Right renal pelvis (tissue), 4 donors: ENCODE results near the gene ARID1B. TPM values are rescaled to one million over a fixed set of nuclear protein-coding genes. Genes with fewer than 3 reads are reported as not detected.
A peak's percentile ranks its signal among the peaks of the same experiment; 100 is the strongest.

ENCODE experiments used
- DNase-seq, 4 donors: peaks; one replicate each; pipeline ENCODE4 v3.0.0-alpha.2; 2013; ENCODE audit warnings: low read depth in 4 of 4, low spot score in 3 of 4, missing footprints in 1 of 4
- polyA plus RNA-seq, 4 donors: library from polyadenylated mRNA; unstranded; fragments of 120-200 nt; gene quantifications; one replicate each; pipeline ENCODE4 v1.2.1, GENCODE V29; 2013; ENCODE audit not compliant: insufficient read length in 4 of 4

ARID1B gene
- polyA plus RNA-seq, 4 donors = 64.5 to 84.5 (median 70.6) TPM

DNA sequence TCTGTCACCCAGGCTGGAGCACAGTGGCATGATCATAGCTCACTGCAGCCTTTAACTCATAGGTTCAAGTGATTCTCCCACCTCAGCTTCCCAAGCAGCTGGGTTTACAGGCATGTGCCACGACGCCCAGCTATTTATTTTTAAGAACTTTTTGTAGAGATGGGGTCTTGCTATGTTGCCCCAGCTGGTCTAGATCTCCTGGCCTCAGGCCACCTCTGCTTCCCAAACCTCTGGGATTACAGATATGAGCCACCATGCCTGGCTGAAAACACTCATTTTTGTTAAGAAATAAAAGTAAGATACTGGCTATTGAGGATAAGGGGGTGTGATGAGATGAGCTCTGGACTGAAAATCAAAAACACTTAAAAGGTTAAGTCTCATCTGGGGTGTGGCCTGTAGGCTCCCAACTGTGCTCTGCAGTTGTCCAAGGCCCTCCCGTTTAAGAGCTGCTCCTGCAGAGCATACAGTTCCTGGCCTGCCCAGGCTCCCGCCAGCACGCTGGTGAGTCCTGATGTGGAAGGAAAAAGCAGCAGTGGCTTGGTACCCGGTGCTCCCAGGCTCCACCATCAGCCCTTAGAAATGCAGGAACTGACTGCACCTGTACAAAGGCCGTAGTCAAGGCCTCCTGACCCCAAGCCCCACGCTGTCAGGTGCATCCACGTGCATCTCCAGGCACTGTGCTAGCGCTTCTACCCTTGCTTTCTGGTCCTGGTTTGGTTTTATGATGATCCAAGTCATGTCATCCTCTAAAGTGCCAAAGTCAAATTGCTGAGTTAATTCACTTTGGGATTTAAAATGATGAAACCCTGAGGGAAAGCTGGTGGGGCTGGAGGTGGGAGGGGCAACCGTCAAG is 434.7 kb downstream of the ARID1B start:
- DNase-seq = no peak

DNA sequence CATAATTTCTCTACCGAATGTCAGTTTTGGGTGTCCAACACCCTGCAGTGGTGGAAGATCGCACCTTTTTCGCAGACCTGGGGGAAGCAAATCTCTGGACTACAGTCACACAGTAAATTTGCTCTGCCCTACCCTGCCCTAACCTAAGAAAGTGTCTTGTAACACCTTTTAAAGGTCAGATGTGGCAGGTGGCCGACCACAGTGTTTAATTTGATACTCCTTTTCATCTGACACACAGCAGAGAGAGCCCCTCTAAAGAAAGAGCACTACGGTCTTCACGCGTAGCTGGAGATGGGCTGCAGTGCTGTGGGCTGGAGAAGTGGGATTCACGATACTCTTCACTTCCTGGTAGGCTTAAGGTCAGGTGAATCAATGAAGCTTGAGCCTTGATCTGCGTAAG is 436.2 kb downstream of the ARID1B start:
- DNase-seq = no peak

GRCh38 chr6:157213907-157214565 is 436.9 kb downstream of the ARID1B start:
- no peak for DNase-seq

DNA sequence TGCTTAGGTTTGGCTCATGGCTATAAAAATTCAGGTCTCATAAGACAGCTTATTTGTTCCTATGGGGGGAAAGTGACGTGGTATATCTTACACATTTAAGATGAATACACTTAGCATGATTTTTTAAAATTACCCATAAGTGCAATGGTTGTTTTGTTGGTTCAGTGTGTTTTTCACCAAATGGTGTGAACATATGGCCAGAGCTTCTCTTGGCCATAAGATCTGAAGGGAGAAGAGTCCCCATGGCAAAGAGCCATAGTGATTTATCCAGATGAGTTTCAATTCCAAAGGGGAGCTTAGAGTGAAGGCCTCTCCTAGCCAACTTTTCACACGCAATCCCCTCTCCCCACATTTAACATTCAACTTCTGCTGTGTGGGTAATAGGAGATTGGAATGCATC is 438.5 kb downstream of the ARID1B start:
- DNase-seq = no peak

GRCh38 chr6:157216570-157216969 is 439.4 kb downstream of the ARID1B start:
- DNase-seq = no peak

DNA sequence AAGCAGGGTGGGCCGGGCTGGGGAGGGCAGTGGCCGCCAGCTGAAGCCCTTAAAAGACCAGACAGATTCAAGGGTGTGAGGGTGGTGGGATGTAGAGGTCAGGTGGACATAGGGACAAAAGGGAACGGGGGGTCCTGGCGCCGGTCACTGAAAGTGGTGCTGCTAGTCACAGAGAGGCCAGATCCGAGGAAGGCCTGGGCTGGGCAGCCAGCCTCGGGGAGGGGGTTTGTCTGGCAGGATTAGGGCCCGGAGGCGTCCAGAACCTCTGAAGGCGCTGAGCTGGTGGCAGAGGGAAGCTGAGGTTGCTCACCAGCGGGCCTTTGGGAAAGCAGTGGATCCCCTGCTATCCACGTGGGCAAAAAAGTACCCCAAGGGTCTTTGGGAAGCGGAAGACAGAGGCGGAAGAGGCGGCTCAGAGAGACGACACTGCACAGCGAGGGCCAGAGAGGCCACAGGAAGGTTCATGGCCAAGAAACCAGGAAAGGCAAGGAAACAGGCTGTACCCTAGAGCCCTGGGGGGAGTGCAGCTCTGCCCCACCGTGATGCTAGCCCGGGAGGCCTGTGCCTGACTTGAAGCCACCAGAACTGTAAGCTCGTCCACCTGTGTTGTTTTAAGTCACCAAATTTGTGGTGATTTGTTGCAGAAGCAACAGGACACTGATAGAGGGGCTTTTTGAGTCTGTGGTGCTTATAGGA is 440.2 kb downstream of the ARID1B start:
- DNase-seq = no peak

DNA sequence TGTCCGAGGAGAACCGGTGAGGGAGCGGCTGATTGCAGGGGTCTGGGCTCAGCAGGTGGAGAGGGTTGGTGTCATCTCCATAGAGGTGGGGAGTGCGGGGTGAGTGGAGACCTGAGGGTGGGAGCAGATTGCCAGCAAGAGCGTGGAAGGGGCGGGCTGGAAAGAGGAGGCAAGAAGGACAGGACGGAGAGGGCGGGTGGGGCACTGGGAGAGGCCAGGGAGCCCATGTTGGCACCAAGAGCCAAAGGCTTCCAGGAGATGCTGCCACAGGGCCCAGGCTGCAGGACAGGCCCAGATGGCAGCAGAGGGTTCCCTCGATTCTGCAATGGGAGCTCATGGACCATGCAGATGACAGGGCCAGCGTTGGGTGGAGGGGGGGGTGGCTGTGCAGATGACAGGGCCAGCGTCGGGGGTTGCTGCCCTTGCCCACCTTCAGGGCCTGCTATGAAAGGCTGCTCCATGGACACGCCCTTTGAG is 440.8 kb downstream of the ARID1B start:
- no peak for DNase-seq

DNA sequence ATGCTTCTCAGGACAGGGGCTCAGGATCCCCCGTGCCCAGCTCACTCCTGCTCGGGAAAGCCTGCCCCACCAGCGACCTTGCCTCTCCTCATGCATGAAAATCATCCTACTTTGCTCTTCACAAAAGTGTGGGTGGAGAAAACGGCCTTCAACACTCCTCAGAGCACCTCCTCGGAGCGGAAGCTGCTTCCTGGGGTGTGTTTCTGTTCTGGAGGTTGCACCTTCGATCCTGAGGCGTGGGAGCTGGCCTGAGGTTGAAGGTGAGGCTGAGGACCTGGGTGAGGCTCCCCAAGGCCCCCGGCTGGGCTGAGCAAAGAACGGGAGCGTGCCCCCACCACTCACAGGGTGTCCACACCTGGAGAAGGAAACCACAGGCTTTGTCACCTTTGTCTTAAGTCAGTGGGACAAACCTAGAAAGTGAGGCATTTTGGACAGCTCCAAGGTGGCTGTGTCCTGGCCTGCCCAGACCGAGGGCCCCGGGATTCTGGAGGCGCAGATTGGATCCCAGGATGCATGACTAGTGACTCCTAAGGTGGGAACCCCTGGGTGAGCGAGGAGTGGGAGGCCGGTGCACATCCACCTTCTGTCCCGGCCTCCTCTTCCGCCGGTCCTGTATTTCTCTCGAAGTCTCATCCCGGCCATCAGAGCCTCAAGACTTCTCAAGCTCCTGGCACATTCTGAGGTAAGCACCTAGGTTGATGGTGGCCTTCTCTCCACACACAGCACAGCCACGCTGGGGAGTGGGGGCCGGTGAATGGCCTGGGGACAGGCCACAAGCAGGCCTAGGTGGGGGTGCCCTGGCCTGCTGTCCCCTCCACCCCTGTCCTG is 441.4 kb downstream of the ARID1B start:
- no peak for DNase-seq

GRCh38 chr6:157219201-157220200 is 442.3 kb downstream of the ARID1B start:
- DNase-seq = no peak

- DNase-seq = no peak
These were observed 443.3 kb downstream of the ARID1B start for GRCh38 chr6:157220485-157220884.

DNA sequence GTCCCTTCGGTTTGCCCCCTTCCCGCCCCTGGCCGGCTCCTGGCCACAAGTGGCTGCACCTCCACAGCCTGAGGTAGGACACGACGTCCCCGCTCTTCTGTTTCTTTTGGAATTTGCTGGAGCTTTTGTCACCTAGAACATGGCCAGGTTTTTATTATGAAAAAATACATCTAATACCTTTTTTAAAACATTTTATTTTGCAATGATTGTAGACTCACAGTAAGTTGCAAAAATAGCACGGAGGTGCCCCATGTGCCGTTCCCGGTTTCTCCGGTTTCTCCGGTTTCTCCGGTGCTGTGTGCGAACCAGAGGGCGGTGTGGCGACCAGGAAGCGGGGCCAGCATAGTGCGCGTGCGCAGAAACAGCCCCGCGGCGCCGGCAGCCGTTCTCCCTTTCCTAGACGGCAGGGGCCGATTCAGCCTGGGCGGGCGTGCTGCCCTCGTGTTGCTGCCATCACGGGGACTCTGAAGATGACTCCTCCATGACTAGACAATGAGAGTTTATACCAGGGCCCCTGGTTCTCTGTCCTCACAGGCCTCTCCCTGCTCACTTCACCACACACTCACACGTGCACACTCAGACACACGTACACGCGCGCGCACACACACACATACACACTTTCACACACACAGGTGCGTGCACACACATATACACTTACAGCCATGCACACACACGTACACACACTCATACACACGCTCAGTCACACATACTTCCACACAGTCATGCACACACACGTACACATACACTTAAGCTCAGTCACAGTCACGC is 444.1 kb downstream of the ARID1B start:
- peak; percentile 58 to 71 (median 70) for DNase-seq

DNA sequence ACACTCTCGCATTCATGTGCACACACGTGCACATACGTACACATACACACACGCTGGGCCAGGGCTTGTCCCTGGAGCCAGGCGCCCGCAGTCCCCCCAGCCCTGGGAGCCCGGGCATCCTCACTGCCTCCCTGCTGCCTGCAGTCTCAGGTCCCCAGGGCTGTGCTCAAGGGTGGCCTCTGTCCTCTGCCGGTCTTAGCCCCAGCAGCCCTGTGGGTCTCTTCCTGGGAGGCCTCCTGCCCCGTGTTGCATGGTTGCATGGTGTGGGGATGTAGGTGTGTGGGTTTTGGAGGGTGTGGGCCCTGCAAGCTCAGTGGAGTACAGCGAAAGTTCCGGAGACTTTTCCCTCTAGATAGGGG is 444.6 kb downstream of the ARID1B start:
- no peak for DNase-seq

DNA sequence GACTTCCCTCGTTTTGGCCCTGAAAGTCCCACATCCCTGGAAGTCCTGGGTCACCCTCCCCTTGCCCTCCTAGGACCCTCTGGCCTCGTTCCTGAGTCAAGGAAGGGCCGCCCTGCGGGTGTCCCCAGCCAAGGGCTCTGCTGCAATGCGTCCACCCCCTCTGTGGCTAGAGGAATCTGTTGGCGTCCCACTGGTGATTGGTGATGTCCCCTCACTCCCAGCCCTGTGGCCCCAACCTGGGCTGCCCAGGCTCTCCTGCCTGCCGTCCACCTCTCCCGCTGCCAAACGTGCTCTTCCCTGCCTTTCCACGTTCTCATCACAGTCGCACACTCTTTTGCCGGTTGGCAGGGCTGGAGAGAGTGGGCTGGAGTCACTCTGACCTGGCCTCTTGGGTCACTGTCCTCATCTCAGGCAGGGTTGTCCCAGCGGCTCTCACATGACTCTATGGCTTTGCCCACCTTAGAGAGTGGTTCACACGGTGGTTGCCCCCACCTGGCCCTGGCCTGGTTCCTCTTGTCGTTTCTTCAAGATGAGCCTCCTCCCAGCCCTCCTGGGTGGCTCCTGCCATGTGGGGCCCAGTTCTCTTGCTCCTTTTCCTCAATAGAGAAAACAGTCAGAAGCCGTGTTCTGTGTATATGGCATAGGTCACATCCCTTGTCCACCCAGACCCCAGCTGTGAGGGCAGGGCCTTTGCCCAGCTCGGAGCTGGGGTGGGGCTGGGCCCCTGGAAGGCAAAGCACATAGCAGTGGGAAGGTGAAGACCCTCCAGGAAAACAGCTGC is 445.2 kb downstream of the ARID1B start:
- DNase-seq = no peak

- DNase-seq = no peak
These were observed 445.8 kb downstream of the ARID1B start for GRCh38 chr6:157223021-157223430.

DNA sequence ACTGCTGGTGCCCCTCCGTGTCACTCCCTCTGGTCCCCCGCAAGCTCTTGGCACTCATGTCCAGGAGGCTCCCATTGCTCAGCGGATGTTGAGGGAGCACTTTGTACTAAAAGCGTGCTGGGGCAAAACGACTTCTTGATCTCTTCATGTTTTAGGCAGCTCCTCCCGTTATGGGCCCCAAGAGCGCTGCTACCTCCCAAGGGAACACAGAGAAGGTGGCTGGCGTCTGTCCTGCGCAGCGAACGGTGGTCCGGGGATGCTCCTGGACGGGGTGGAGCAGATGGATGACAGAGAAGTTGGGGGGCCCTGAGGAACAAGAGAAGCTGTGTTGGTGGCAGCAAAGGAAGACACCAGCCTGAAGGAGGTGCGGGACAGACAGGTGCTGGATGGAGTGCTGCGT is 446.3 kb downstream of the ARID1B start:
- DNase-seq = no peak

DNA sequence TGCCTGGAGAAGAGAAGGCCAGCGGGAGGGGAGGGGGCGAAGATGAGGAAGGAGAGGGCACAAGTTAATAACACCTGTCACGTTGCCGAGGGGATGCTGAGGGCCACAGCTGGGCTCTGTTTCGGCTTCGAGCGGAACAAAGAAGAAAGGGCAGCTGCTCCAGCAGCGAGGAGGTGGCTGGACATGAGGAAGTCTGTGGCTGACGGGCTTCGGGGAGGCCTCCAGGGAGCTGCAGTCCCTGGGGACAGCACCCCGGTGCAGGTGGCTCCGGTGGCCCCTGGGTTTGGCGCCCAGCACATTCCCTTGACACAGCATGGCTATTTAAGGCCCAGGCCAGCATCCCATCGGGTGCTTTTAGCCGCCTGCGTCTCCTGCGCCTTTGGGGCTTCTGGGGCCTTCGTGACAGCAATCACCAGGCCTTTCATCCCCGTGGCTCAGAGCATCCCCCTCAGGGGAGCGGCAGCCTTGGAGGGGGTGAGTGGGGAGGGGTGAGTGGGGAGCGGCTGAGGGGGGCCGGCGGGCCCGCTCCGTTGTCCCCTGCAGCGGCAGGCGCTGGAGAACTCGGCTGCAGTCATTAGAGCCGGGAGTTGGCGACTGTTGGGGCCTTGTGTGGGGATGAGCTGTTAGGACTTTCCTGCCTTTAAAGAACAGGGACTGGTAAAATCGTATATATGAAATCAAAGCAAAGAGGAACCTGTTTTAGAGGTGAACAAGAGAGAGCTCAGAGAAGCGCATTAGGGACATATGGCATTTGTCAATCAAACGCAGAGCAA is 447.2 kb downstream of the ARID1B start:
- DNase-seq = no peak

- no peak for DNase-seq
These were observed 447.9 kb downstream of the ARID1B start for GRCh38 chr6:157224951-157225574.
